ENCODE results near the gene ITSN1. TPM values are rescaled to one million over a fixed set of nuclear protein-coding genes. Genes with fewer than 3 reads are reported as not detected.

The ITSN1 gene
- total RNA-seq, 4 donors from 2014 or later: 29.6 to 42.2 (median 41.1) TPM

DNA sequence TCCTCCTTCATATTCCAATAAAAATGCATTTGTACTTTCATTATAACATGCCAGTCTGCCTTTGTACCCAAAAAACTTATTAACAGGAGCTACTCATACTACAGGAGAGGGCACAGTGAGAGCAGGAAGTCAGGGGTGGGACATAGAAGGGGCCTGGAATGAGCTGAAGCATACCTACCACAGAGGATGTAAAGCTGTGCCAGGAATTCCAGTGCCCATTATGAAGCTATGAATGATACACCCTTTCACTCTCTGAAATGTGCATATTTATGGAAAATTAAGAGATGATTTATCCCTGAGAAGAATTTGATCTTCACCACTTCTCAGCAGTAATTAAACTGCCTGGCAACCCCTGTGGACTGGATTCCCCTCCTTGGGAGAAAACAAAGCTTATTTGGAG lies 207.5 kb downstream of the ITSN1 start:
- Histone ChIP-seq H3K9me3 (no peaks in the 10 kb centered on the region), H3K27me3 (no peaks in the 10 kb centered on the region), H3K4me3 (replicated peaks in 1 of 3) (no peak overlapping the region), H3K36me3 (no peaks in the 10 kb centered on the region), H3K27ac (no peak overlapping the region), H3K4me1 (peaks cover 0 to 3% of the 10 kb centered on the region in 2 donors)
- intact Hi-C loops (cut with DNase I): no loop called here
- TF ChIP-seq POLR2A (IDR thresholded peaks at IDR 0.05): no peak
- TF ChIP-seq, protein P1, sequence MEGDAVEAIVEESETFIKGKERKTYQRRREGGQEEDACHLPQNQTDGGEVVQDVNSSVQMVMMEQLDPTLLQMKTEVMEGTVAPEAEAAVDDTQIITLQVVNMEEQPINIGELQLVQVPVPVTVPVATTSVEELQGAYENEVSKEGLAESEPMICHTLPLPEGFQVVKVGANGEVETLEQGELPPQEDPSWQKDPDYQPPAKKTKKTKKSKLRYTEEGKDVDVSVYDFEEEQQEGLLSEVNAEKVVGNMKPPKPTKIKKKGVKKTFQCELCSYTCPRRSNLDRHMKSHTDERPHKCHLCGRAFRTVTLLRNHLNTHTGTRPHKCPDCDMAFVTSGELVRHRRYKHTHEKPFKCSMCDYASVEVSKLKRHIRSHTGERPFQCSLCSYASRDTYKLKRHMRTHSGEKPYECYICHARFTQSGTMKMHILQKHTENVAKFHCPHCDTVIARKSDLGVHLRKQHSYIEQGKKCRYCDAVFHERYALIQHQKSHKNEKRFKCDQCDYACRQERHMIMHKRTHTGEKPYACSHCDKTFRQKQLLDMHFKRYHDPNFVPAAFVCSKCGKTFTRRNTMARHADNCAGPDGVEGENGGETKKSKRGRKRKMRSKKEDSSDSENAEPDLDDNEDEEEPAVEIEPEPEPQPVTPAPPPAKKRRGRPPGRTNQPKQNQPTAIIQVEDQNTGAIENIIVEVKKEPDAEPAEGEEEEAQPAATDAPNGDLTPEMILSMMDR (IDR thresholded peaks at IDR 0.05): no peak
- no peak for DNase-seq

DNA sequence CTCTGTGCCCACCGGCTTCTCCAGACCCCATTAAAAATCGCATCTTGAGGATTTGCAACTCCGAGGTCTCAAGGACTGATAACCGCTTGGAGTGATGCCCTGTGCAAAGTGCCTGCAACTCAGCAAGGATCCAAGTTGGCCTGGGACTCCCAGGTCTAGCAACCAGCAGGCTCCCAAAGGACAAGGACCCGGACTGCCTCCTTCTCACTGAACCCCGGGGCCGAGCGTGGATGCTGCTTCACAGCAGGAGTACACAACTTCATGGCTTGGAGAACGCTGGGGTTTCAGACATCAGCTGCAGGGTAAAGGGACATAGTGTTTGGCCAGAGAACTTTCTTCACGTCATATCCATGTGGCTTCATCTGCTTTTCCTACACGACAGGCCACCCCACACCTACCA lies 208.1 kb downstream of the ITSN1 start:
- Histone ChIP-seq H3K27ac (no peak overlapping the region), H3K4me1 (peaks cover 0 to 3% of the 10 kb centered on the region in 2 donors), H3K36me3 (no peaks in the 10 kb centered on the region), H3K4me3 (replicated peaks in 1 of 3) (no peak overlapping the region), H3K27me3 (no peaks in the 10 kb centered on the region), H3K9me3 (no peaks in the 10 kb centered on the region)
- DNase-seq: no peak
- TF ChIP-seq, protein P1 (IDR thresholded peaks at IDR 0.05): no peak
- TF ChIP-seq POLR2A (IDR thresholded peaks at IDR 0.05): no peak
- WGBS, 2 donors: 92 to 94% methylated on average over 7 to 11 of the region's 11 CpGs
- intact Hi-C loops (cut with DNase I): no loop called here

DNA sequence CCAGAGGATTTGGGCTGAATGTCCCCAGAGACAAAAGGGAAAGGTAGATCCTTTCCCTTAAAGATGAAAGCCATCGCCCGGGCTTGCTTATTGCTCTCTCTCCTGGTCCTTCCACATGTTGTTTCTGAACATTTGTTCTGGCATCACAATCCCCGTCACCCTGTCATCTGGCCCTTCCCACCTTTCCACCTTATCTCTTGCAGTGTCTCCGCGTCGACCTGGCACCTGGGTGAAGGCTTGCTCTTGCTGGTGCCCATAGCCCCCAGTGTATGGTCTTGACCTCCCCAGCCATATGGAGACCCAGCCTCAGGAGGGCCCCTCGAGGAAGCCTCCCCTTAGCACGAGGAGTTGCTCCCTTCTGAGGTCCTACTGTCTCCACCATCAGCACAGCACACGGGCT lies 208.7 kb downstream of the ITSN1 start:
- WGBS, 2 donors: 93 to 94% methylated on average over 9 of the region's 9 CpGs
- Histone ChIP-seq H3K4me1 (peaks cover 0 to 3% of the 10 kb centered on the region in 2 donors), H3K9me3 (no peaks in the 10 kb centered on the region), H3K27ac (no peak overlapping the region), H3K4me3 (replicated peaks in 1 of 3) (no peak overlapping the region), H3K27me3 (no peaks in the 10 kb centered on the region), H3K36me3 (no peaks in the 10 kb centered on the region)
- TF ChIP-seq POLR2A (IDR thresholded peaks at IDR 0.05): no peak
- TF ChIP-seq, protein P1 (IDR thresholded peaks at IDR 0.05): no peak
- intact Hi-C loops (cut with DNase I): no loop called here
- no peak for DNase-seq

DNA sequence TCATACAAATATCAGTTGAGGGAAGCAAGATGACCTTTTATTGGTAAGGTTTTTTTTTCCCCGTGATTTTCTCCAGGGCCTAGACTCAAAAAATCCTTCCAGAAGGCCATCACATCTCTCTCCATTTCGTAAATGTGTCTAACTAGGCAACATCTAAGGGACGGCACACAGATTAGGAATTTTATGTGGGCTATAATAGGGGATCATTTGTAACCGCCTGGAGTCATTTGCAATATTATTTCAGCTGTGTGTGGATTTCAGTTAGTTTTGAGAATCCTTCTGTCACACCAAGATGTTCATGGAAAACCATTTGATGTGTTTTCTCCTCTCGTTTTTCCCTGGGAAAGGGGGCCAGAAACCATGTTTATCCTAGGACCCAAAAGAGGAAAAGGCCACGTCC lies 210.2 kb downstream of the ITSN1 start:
- no peak overlapping the region for H3K4me3 ChIP-seq (replicated peaks in 1 of 3)
- peaks cover 0 to 3% of the 10 kb centered on the region in 2 donors for H3K4me1 ChIP-seq
- no peaks in the 10 kb centered on the region for H3K9me3 ChIP-seq
- no peaks in the 10 kb centered on the region for H3K36me3 ChIP-seq
- no peak for DNase-seq
- H3K27me3 ChIP-seq: no peaks in the 10 kb centered on the region
- WGBS, 2 donors: 86 to 88% methylated on average over 6 of the region's 6 CpGs
- H3K27ac ChIP-seq: no peak overlapping the region
- intact Hi-C loops (cut with DNase I): no loop called here
- no peak for TF ChIP-seq POLR2A (IDR thresholded peaks at IDR 0.05)
- TF ChIP-seq, protein P1 (IDR thresholded peaks at IDR 0.05): no peak

DNA sequence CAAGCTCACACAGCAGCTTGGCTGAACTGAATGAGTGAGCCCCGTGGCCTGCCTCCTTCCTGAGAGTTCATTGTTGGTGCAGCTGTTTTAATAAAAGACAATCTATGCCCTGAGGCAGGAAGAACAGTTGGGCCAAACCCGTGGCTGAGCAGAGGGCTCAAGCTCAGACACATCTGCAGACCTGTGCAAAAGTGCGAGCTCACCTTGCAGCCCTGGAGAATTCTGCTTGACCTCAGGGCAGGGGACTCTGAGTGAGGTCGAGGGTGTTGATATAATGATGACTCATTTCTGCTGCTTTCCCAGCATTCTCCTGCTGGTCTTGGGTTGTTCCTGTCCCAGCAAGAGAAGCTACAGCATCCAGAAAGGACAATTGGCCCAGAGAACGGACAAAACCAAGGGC lies 212.3 kb downstream of the ITSN1 start:
- intact Hi-C loops (cut with DNase I): no loop called here
- Histone ChIP-seq H3K4me1 (no peaks in the 10 kb centered on the region), H3K27me3 (no peaks in the 10 kb centered on the region), H3K9me3 (no peaks in the 10 kb centered on the region), H3K27ac (no peak overlapping the region), H3K4me3 (replicated peaks in 1 of 3) (no peak overlapping the region), H3K36me3 (no peaks in the 10 kb centered on the region)
- no peak for TF ChIP-seq POLR2A (IDR thresholded peaks at IDR 0.05)
- TF ChIP-seq, protein P1 (IDR thresholded peaks at IDR 0.05): no peak
- 66 to 72% methylated on average over 4 to 5 of the region's 5 CpGs for WGBS, 2 donors
- no peak for DNase-seq

Data from thyroid gland (tissue), 4 donors.